A172 (cell line): ENCODE measurements around the gene SWI5. TPM values are rescaled to one million over a fixed set of nuclear protein-coding genes. Genes with fewer than 3 reads are reported as not detected.

ENCODE experiments used
- DNase-seq: peaks from one replicate; pipeline ENCODE4 v3.0.0-alpha.2; 2015; ENCODE audit warnings: low spot score
- total RNA-seq: library from RNA; depleted of rRNA; stranded (reverse); fragments of >200 nt; shearing (Covaris generic); gene quantifications from 2 replicates; pipeline ENCODE4 v1.2.3, GENCODE V29; 2014

Gene SWI5
- total RNA-seq, 1 experiment from 2014 or later: 118 TPM

GRCh38 chr9:128251732-128252100 is 24.4 kb upstream of the SWI5 start:
- peak; percentile 35 for DNase-seq

DNA sequence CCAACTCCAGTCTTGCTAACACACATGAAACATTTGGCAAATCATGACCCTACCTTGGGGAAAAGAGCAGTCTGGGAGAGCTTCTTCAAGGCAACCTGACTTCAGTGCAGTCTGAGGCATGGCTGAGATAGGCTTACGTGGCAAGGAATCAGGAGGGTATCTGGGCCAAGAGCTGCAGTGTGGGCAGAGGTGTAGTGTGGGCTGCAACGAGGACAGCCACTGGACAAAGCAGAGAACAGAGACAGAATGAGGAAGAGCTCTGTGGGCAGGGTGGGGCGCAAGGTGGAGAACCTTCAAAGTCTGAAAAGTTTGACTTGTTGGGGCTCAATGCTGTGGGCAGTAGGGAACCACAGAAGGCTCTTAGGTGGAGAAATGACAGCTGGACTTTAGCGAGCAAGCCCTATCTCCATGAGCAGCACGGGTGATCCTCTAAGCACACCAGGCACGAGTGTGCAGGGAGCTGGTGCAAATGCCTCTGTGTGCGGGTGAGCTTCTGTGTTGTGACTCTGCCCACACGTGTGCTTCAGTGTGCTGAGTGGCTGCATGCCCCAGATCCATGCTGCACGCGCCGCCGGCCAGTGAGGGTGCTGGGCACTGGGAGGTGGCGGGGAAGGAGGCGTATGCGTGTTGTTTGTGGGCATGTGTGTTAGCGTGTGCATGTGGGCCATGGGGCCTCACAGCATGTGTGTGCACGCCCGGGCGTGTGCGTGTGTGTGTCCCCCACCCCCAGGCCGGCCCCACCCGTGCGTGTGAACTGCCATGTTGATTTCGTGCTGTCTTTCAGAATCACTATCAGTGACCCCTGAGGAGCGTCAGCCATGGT is 23.5 kb upstream of the SWI5 start:
- DNase-seq: no peak

DNA sequence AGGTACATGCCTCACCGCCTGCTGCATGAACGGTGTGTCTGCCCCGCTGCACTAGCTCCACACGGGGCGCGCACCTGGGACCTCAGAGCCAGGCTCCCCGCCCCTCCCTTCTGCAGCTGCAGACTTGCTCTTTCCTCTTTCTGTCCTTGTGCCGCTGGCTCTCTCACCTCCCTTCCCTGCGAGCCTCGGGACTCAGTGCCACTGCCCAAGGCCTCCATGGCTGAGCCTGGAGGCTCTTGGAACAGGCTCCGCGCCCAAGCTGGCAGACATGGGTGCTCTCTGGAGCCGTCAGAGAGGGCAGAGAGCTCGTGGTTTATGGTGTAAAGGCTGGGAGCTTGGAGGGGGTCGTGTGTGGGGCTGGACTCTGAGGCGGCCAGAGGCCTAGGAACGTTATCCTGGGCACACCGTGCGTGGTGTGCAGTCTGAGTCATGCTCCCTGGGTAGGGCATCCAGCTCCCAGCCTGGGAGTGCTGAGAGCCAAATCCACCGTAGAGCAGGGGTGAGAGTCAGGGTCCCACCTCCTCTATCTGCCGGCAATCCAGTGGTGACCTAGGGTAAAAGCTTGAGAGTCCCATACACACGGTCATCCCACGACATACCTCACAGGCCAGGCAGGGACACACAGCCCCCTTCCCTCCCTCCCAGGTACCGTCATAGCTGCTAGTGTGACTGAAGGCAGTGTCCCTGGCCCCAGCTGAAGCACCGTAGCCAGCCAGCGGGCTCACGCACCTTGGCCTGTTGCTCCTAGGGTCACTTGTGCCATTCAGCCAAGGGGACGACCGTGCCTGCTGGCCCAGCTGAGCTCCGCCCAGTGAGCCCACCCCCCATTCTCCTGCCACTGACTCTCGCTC is 22.7 kb upstream of the SWI5 start:
- no peak for DNase-seq

- DNase-seq: no peak
Measured at GRCh38 chr9:128253991-128254346, 22.1 kb upstream of the SWI5 start.

- DNase-seq: no peak
Measured at GRCh38 chr9:128254362-128254761, 21.7 kb upstream of the SWI5 start.

GRCh38 chr9:128254855-128255759 is 21.0 kb upstream of the SWI5 start:
- DNase-seq: peak; percentile 62

GRCh38 chr9:128257086-128257825 is 18.8 kb upstream of the SWI5 start:
- DNase-seq: no peak

- DNase-seq: no peak
Measured at GRCh38 chr9:128257907-128258306, 18.2 kb upstream of the SWI5 start.

DNA sequence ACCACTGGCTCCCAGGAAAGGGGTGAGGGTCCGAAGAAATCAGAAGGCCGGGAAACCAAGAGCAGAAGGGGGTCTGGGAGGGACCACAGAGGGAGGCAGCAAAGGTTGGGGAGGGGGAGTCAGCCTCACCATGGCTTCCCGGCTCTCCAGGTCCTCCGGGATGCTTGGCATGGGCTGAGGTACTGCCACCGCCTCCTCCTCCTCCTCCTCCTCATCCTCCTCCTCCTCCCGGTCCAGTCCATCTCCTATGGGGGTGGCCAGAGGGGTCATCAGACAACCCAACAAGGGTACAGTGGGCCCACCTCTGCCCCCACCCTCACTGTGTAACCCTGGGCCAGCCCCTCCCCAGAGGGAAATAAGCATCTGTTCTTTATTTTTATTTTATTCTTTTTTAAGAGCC is 17.8 kb upstream of the SWI5 start:
- no peak for DNase-seq

GRCh38 chr9:128259156-128259555 is 16.9 kb upstream of the SWI5 start:
- no peak for DNase-seq

- no peak for DNase-seq
Measured at GRCh38 chr9:128260340-128260739, 15.7 kb upstream of the SWI5 start.

GRCh38 chr9:128262687-128263086 is 13.4 kb upstream of the SWI5 start:
- no peak for DNase-seq

- no peak for DNase-seq
Measured at GRCh38 chr9:128265348-128265847, 10.7 kb upstream of the SWI5 start.

DNA sequence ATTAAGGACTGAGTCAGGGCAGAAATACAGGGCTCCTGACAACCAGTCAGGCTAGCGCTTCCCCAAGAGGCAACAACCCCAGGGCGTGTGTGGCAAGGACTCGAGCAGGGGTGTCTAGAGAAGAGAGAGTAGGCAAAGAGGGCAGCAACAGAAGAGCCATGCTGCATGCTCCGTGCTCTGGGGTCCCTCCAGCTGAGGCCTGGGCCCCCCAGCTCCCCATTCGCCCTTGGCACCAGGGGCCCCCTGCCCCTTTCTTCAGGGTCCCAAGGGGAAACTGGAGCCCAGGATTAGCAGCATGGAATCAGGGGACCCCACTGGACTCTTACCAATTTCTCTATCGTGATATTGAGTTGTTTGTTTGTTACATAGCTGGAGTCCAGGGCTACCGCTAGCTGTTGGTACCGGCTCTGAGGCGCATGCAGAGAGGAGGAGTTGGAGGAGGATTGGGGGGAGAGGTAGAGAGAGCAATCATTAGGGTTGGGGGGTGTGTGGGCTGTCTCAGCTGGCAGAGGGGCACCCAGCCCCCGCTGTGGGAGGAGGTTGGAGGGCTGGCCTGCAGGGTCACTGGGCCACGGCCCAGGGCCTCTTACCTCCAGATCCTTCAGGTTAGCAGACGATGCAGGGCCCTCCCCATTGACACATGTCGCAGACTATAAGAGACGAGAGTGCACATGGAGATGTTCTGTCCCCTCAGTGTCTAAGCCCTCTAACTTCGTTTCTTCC is 9.0 kb upstream of the SWI5 start:
- no peak for DNase-seq

- no peak for DNase-seq
Measured at GRCh38 chr9:128271112-128271511, 5.0 kb upstream of the SWI5 start.

GRCh38 chr9:128271512-128271911 is 4.6 kb upstream of the SWI5 start:
- DNase-seq: no peak

GRCh38 chr9:128274245-128274644 is 1.8 kb upstream of the SWI5 start:
- no peak for DNase-seq

DNA sequence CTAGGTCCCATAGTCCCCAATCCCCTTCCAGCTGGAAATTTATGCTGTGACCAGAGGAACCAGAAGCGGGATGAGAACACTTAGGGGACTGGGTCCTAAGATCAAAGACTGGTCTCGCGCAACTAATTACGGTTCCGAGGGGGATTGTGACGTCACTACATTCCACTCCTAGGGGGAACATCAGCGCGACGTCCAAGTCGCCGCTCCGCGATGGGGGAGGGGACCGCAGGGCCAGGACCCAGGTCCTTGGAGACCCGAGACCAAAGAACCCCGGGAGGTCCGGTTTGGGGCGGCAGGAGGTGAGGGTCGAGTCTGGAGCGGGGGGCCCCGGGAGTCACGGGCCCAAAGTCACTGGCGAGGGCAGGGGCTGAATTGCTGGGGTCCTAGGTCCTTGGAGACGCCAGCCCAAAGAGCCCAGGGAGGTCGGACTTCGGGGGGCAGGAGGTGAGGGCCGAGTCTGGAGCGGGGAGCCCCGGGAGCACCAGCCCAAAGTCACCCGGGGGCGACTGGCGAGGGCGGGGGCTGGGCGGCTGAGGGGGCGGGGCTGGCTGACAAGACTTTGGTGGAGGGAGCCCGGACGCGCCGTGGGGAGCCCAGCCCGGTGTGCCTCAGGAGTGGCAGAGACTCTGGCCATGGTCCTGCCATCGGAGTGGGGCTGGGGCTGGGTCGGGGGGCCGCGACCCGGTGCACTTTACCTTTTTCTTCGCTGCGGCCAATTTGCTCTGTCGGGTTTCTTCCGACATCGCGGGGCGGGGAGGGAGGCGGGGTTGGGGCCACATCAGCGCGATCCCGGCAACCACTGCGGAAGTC is 673 bp upstream of the SWI5 start, which contains the start of gene GOLGA2:
GOLGA2 (minus strand) TSS at position 810 of the 810 bp plus-strand sequence; CDS start at position 779, 31 bp downstream.
- DNase-seq: peak; percentile 57

DNA sequence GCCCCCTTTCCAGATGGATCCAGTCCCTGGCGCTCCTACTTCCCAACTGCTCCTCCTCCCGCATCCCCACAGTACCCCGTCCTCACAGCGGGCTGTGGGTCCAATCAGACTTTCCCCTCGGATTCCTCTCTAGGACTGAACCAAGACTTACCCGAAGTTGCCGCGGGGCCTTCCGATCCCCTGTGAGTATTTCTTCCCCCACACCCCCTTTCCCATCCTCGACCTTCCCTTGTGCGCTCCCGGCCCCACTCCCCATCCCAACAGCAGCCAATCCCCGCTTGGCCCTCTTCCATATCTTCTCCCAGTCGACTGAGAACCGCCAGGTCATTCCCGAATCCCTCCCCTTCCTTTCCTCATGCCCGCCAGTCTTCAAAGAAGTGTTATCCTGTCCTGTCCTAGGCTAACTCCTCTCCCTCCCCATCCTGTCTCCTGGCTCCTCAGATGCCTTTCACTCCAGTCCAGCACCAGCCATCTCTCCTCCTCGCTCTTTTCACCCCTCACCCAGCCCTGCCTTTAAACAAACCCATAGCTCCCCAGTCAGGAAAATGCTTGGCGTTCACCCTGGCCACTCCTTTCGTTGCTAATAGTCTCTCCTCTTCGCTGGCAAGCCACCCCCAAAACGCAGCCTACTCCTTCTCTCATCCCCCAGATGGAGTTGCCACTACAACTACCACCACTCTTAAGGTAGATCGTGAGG is 646 bp downstream of the SWI5 start:
- peak; percentile 65 for DNase-seq
